ELF-1 (cell line): ENCODE data around the gene ZBED3.
"Not testable (repeated sequence)": the region's sequence is repeated elsewhere in the genome, so short reads cannot be mapped to it uniquely, and the experiment has no call there.

ENCODE experiments used
- DNase-seq: peaks from one replicate; pipeline ENCODE4 v3.0.0-alpha.2; 2016; ENCODE audit warnings: low read depth, low spot score

Gene ZBED3

GRCh38 chr5:77086689-77087483 is at the start of gene ZBED3:
TSS of gene ZBED3 (minus strand) at chr5:77087285. CDS start at chr5:77077878, 9,407 bp downstream.
- DNase-seq = peak; percentile 84

GRCh38 chr5:77133061-77133758 is 46.1 kb upstream of the ZBED3 start:
- no peak for DNase-seq

- DNase-seq = no peak
Observed at GRCh38 chr5:77131361-77131760, 44.3 kb upstream of the ZBED3 start.

GRCh38 chr5:77129391-77129990 is 42.4 kb upstream of the ZBED3 start:
- DNase-seq = peak; percentile 32

- no peak for DNase-seq
Observed at GRCh38 chr5:77128411-77129061, 41.5 kb upstream of the ZBED3 start.

- no peak for DNase-seq
Observed at GRCh38 chr5:77123057-77123456, 36.0 kb upstream of the ZBED3 start.

- DNase-seq = no peak
Observed at GRCh38 chr5:77120706-77121105, 33.6 kb upstream of the ZBED3 start.

- DNase-seq = no peak
Observed at GRCh38 chr5:77120086-77120485, 33.0 kb upstream of the ZBED3 start.

GRCh38 chr5:77117161-77117560 is 30.1 kb upstream of the ZBED3 start:
- DNase-seq = no peak

- not testable (repeated sequence) for DNase-seq
Observed at GRCh38 chr5:77107035-77107434, 19.9 kb upstream of the ZBED3 start.

- no peak for DNase-seq
Observed at GRCh38 chr5:77104813-77105212, 17.7 kb upstream of the ZBED3 start.

- no peak for DNase-seq
Observed at GRCh38 chr5:77103457-77103856, 16.4 kb upstream of the ZBED3 start.

GRCh38 chr5:77102549-77102948 is 15.5 kb upstream of the ZBED3 start:
- DNase-seq = no peak

GRCh38 chr5:77101298-77101697 is 14.2 kb upstream of the ZBED3 start:
- DNase-seq = no peak

GRCh38 chr5:77095189-77095588 is 8.1 kb upstream of the ZBED3 start:
- no peak for DNase-seq

- peak; percentile 18 for DNase-seq
Observed at GRCh38 chr5:77087484-77088261, 588 bp upstream of the ZBED3 start.

- DNase-seq = no peak
Observed at GRCh38 chr5:77086368-77086688, 757 bp downstream of the ZBED3 start.

GRCh38 chr5:77083088-77083487 is 4.0 kb downstream of the ZBED3 start:
- no peak for DNase-seq

GRCh38 chr5:77082280-77082679 is 4.8 kb downstream of the ZBED3 start:
- DNase-seq = no peak

GRCh38 chr5:77080905-77081304 is 6.2 kb downstream of the ZBED3 start:
- no peak for DNase-seq

- not testable (repeated sequence) for DNase-seq
Observed at GRCh38 chr5:77080479-77080878, 6.6 kb downstream of the ZBED3 start.

- DNase-seq = no peak
Observed at GRCh38 chr5:77077829-77078176, 9.3 kb downstream of the ZBED3 start.
